HepG2 (cell line): ENCODE data around the gene LIMD2.

Source experiments
- GMEB2 ChIP-seq: IDR thresholded peaks from 2 replicates; pipeline ENCODE4 v1.6.1; 2016; ENCODE audit warnings: missing biosample characterization, missing genetic modification reagents, low read depth
- KLF16 ChIP-seq, 2 experiments: sonication (generic) in 1 of 2; formaldehyde crosslinking in 1 of 2; IDR thresholded peaks; 2 replicates each; pipeline versions ENCODE4 v1.6.1 to v1.8.0; 2016 to 2023; ENCODE audit warnings: missing genetic modification reagents in 2 of 2, missing compliant biosample characterization in 1 of 2
- POLR2A ChIP-seq, 2 experiments: IDR thresholded peaks; 2 replicates each; pipeline ENCODE4 v1.6.1; 2011; ENCODE audit warnings: low read depth in 2 of 2, low read length in 2 of 2, mild to moderate bottlenecking in 1 of 2, moderate library complexity in 1 of 2; ENCODE audit not compliant: insufficient read depth in 1 of 2
- PTBP1 ChIP-seq: fragments of 200-400 bp; formaldehyde crosslinking; IDR thresholded peaks from 2 replicates; pipeline ENCODE4 v1.6.1; 2018; ENCODE audit warnings: low read length, low read depth; ENCODE audit not compliant: poor library complexity, severe bottlenecking
- SMAD3 ChIP-seq: sonication (generic); formaldehyde crosslinking; IDR thresholded peaks from 2 replicates; pipeline ENCODE4 v1.4.0; 2020; ENCODE audit warnings: missing genetic modification reagents
- XRCC5 ChIP-seq: fragments of 200-400 bp; formaldehyde crosslinking; optimal IDR thresholded peaks from 2 replicates; pipeline ENCODE3; 2017; ENCODE audit warnings: mild to moderate bottlenecking, low read length
- ZBTB38 ChIP-seq: sonication (generic); formaldehyde crosslinking; IDR thresholded peaks from 2 replicates; pipeline ENCODE4 v1.5.1; 2020; ENCODE audit warnings: mild to moderate bottlenecking, missing genetic modification reagents
- TF ChIP-seq, protein P1 (sequence below): IDR thresholded peaks from 2 replicates; pipeline ENCODE4 v1.6.1; 2012; ENCODE audit warnings: inconsistent platforms
- TF ChIP-seq, protein P2 (sequence below): sonication (generic); formaldehyde crosslinking; IDR thresholded peaks from 2 replicates; pipeline ENCODE4 v1.4.0; 2020; ENCODE audit warnings: missing genetic modification reagents

DNA sequence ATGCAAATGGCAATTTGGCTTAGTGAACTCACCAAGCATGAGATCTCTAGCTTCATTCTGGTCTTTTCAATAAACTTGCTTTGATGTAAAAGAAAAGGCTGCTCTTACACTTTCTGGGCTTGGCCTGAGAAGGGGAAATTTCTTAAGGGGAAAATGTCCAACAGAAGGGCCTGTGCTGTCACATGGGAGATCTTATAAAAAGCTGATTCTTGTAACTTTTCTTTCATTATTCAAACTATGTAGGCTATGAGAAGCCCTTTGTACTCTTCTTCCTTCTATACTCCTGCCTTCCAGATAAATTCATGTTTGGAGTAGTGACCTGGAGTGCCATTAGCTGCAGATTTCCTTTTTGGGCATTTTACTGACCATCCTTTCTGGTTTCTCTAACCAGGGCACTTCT, 16.9 kb downstream of the LIMD2 start:
- no peak for TF ChIP-seq SMAD3 (CRISPR knock-in tag)
- TF ChIP-seq, protein P1, sequence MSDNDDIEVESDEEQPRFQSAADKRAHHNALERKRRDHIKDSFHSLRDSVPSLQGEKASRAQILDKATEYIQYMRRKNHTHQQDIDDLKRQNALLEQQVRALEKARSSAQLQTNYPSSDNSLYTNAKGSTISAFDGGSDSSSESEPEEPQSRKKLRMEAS, result no peak
- TF ChIP-seq XRCC5, result no peak
- TF ChIP-seq KLF16 (CRISPR knock-in tag; IDR thresholded peaks at IDR 0.05), result no peak
- no peak for TF ChIP-seq POLR2A (IDR thresholded peaks at IDR 0.05; ENCODE audit: insufficient read depth in 1 of 2, low read depth in 2 of 2, low read length in 2 of 2)
- TF ChIP-seq, protein P2, sequence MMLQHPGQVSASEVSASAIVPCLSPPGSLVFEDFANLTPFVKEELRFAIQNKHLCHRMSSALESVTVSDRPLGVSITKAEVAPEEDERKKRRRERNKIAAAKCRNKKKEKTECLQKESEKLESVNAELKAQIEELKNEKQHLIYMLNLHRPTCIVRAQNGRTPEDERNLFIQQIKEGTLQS (CRISPR knock-in tag), result no peak
- no peak for TF ChIP-seq PTBP1
- TF ChIP-seq GMEB2 (CRISPR knock-in tag), result no peak
- TF ChIP-seq ZBTB38 (CRISPR knock-in tag), result no peak
